Measurements from ENCODE around the gene KIAA0753. TPM values are rescaled to one million over a fixed set of nuclear protein-coding genes. Genes with fewer than 3 reads are reported as not detected.

Gene KIAA0753
- total and polyA plus RNA-seq, 9 of the 15 experiments (the other 6 are each of a cell fraction or from before 2014, with no cell fraction given), result 2.0 to 9.0 (median 6.9) TPM

GRCh38 chr17:6536566-6537065, 103.9 kb downstream of the KIAA0753 start:
- FAIRE-seq, result no peak
- H3K9me1 ChIP-seq (ENCODE audit: control insufficient read depth, insufficient read depth, low read length), result no peaks in the 10 kb centered on the region
- no peaks in the 10 kb centered on the region; the same call in 1 of the 2 replicates for H3K9me3 ChIP-seq (replicated peaks; ENCODE audit: control insufficient read depth, insufficient read depth, low read depth, low read length)
- intact Hi-C loops (cut with micrococcal nuclease), result no loop called here
- ChIA-PET CTCF (ENCODE audit: low intra/inter-chr PET ratio) (no interaction called here), POLR2A (interaction anchor here (0.9 kb wide), 1 partner anchor 13 kb away, joined by 3 read pairs; no protein-coding TSS in a partner anchor)
- BruUV-seq (replicated peaks), result no TSS peak
- DNase-seq (ENCODE audit: extremely low read depth in 1 of 4, low spot score in 3 of 4), result no peak
- no peaks in the 10 kb centered on the region for H4K20me1 ChIP-seq (replicated peaks; ENCODE audit: control insufficient read depth, insufficient read depth, low read length)
- TF ChIP-seq DEAF1 (CRISPR knock-in tag; IDR thresholded peaks at IDR 0.05), result no peak
- 7% methylated on average over 9 of the region's 10 CpGs for WGBS (ENCODE audit: insufficient coverage, low coverage, missing lambda C conversion rate)
- peaks cover 6 to 30% of the 10 kb centered on the region in 2 experiments; a peak in 4 of 5 replicates for H3K27me3 ChIP-seq (ENCODE audit: control insufficient read depth in 2 of 2, insufficient read depth in 2 of 2, low read length in 2 of 2)
- no peaks in the 10 kb centered on the region for H3K36me3 ChIP-seq (ENCODE audit: control insufficient read depth, insufficient read depth, low read length)
- no peak overlapping the region for H2AFZ ChIP-seq (ENCODE audit: low read depth, low read length)
- H3K79me2 ChIP-seq (ENCODE audit: control insufficient read depth, insufficient read depth, low read length), result no peaks in the 10 kb centered on the region
- H3K4me3 ChIP-seq, result no peak overlapping the region
- ATAC-seq, result no peak
- H3K4me2 ChIP-seq (ENCODE audit: insufficient read depth, low read length), result no peak overlapping the region
- in situ Hi-C loops (cut with MboI), result no loop called here
- H3K9ac ChIP-seq (ENCODE audit: insufficient read depth in 1 of 2, low read depth in 2 of 2, low read length in 2 of 2), result no peak overlapping the region
- no peaks in the 10 kb centered on the region for H3K4me1 ChIP-seq (replicated peaks in 1 of 2; ENCODE audit: control insufficient read depth in 2 of 2, insufficient read depth in 2 of 2, low read length in 2 of 2)
- H3K27ac ChIP-seq (ENCODE audit: extremely low read depth, low read depth, low read length), result no peak overlapping the region

- POLR2A ChIA-PET, result interaction anchor here (0.7 kb wide), 1 partner anchor 72 kb away, joined by 3 read pairs; no protein-coding TSS in a partner anchor
- BruUV-seq (replicated peaks), result no TSS peak
- H3K9ac ChIP-seq (ENCODE audit: insufficient read depth in 1 of 2, low read depth in 2 of 2, low read length in 2 of 2), result no peak overlapping the region
- no peak overlapping the region for H3K4me3 ChIP-seq
- intact Hi-C loops (cut with micrococcal nuclease), result no loop called here
- in situ Hi-C loops (cut with MboI), result no loop called here
- no peaks in the 10 kb centered on the region for H3K36me3 ChIP-seq (ENCODE audit: control insufficient read depth, insufficient read depth, low read length)
- H4K20me1 ChIP-seq (replicated peaks; ENCODE audit: control insufficient read depth, insufficient read depth, low read length), result no peaks in the 10 kb centered on the region
- no peaks in the 10 kb centered on the region for H3K4me1 ChIP-seq (replicated peaks in 1 of 2; ENCODE audit: control insufficient read depth in 2 of 2, insufficient read depth in 2 of 2, low read length in 2 of 2)
- H3K4me2 ChIP-seq (ENCODE audit: insufficient read depth, low read length), result no peak overlapping the region
- CTCF ChIA-PET (ENCODE audit: low intra/inter-chr PET ratio), result no interaction called here
- no peak overlapping the region for H3K27ac ChIP-seq (ENCODE audit: extremely low read depth, low read depth, low read length)
- H3K79me2 ChIP-seq (ENCODE audit: control insufficient read depth, insufficient read depth, low read length), result no peaks in the 10 kb centered on the region
- peaks cover 6 to 35% of the 10 kb centered on the region in 2 experiments; a peak in 4 of 5 replicates for H3K27me3 ChIP-seq (ENCODE audit: control insufficient read depth in 2 of 2, insufficient read depth in 2 of 2, low read length in 2 of 2)
- H3K9me1 ChIP-seq (ENCODE audit: control insufficient read depth, insufficient read depth, low read length), result no peaks in the 10 kb centered on the region
- H3K9me3 ChIP-seq (replicated peaks; ENCODE audit: control insufficient read depth, insufficient read depth, low read depth, low read length), result no peaks in the 10 kb centered on the region; the same call in 1 of the 2 replicates
- FAIRE-seq (no peak), ATAC-seq (no peak), DNase-seq (ENCODE audit: extremely low read depth in 1 of 4, low spot score in 3 of 4) (no peak)
- H2AFZ ChIP-seq (ENCODE audit: low read depth, low read length), result no peak overlapping the region
- 19% methylated on average over 7 of the region's 10 CpGs for WGBS (ENCODE audit: insufficient coverage, low coverage, missing lambda C conversion rate)
- TF ChIP-seq KLF1 (tag; IDR thresholded peaks at IDR 0.05), result no peak
- TF ChIP-seq SRF (CRISPR knock-in tag; IDR thresholded peaks at IDR 0.05), result no peak
- no peak for TF ChIP-seq ZNF77 (CRISPR knock-in tag; IDR thresholded peaks at IDR 0.05)
- TF ChIP-seq NFIC (IDR thresholded peaks at IDR 0.05), result no peak
- TF ChIP-seq DACH1 (IDR thresholded peaks at IDR 0.05; ENCODE audit: partially characterized antibody), result no peak
- TF ChIP-seq TBP (optimal IDR thresholded peaks at IDR 0.05; ENCODE audit: low read depth, low read length), result no peak
- no peak for TF ChIP-seq ZNF431 (CRISPR knock-in tag; IDR thresholded peaks at IDR 0.05)
- TF ChIP-seq EHMT2 (IDR thresholded peaks at IDR 0.05), result no peak
- no peak for TF ChIP-seq CREM (IDR thresholded peaks at IDR 0.05; ENCODE audit: low read depth)
- no peak for TF ChIP-seq GTF2F1 (IDR thresholded peaks at IDR 0.05; ENCODE audit: low read depth, low read length)
- TF ChIP-seq ZNF384 (IDR thresholded peaks at IDR 0.05; ENCODE audit: low read depth, low read length), result no peak
- no peak for TF ChIP-seq E2F4 (CRISPR knock-in tag; IDR thresholded peaks at IDR 0.05; ENCODE audit: low read depth)
Observed at GRCh38 chr17:6536053-6536452, 104.5 kb downstream of the KIAA0753 start.

Data from K562 (cell line).